HG02885 (cell line): ENCODE results near the gene PLEKHA6.

Source experiments
- ATAC-seq: cut with Tn5 transposase; IDR thresholded peaks from one replicate; pipeline ENCODE4 v1.9.1; 2021; ENCODE audit warnings: mild to moderate bottlenecking; ENCODE audit not compliant: unreplicated experiment, poor library complexity

Gene PLEKHA6

GRCh38 chr1:204266504-204267034 is 93.2 kb downstream of the PLEKHA6 start:
- no peak for ATAC-seq

- ATAC-seq = no peak
Measured at GRCh38 chr1:204265665-204266064, 94.1 kb downstream of the PLEKHA6 start.

- ATAC-seq = no peak
Measured at GRCh38 chr1:204264805-204265204, 94.9 kb downstream of the PLEKHA6 start.

GRCh38 chr1:204263254-204263910 is 96.3 kb downstream of the PLEKHA6 start:
- ATAC-seq = no peak

- no peak for ATAC-seq
Measured at GRCh38 chr1:204262506-204263253, 97.0 kb downstream of the PLEKHA6 start.

GRCh38 chr1:204261746-204262505 is 97.8 kb downstream of the PLEKHA6 start:
- no peak for ATAC-seq

- ATAC-seq = no peak
Measured at GRCh38 chr1:204261266-204261665, 98.5 kb downstream of the PLEKHA6 start.

GRCh38 chr1:204260601-204261197 is 99.0 kb downstream of the PLEKHA6 start:
- ATAC-seq = no peak

GRCh38 chr1:204259782-204260181 is 99.9 kb downstream of the PLEKHA6 start:
- no peak for ATAC-seq

- no peak for ATAC-seq
Measured at GRCh38 chr1:204259196-204259595, 100.5 kb downstream of the PLEKHA6 start.

- no peak for ATAC-seq
Measured at GRCh38 chr1:204258213-204259115, 101.3 kb downstream of the PLEKHA6 start.

GRCh38 chr1:204257446-204257845 is 102.3 kb downstream of the PLEKHA6 start:
- ATAC-seq = no peak

GRCh38 chr1:204256531-204256930 is 103.2 kb downstream of the PLEKHA6 start:
- ATAC-seq = no peak

GRCh38 chr1:204255966-204256365 is 103.8 kb downstream of the PLEKHA6 start:
- no peak for ATAC-seq

GRCh38 chr1:204255225-204255624 is 104.5 kb downstream of the PLEKHA6 start:
- no peak for ATAC-seq

- no peak for ATAC-seq
Measured at GRCh38 chr1:204254031-204254661, 105.6 kb downstream of the PLEKHA6 start.

GRCh38 chr1:204251926-204252689 is 107.6 kb downstream of the PLEKHA6 start:
- no peak for ATAC-seq

GRCh38 chr1:204251286-204251685 is 108.4 kb downstream of the PLEKHA6 start:
- ATAC-seq = no peak
